GM21526 (cell line): ENCODE measurements around the gene MYO16.
"Not testable (repeated sequence)": the region's sequence is repeated elsewhere in the genome, so short reads cannot be mapped to it uniquely, and the experiment has no call there.

ENCODE experiments used
- ATAC-seq: cut with Tn5 transposase; IDR thresholded peaks from one replicate; pipeline ENCODE4 v1.9.1; 2021; ENCODE audit warnings: moderate library complexity; ENCODE audit not compliant: unreplicated experiment, low FRiP score

Gene MYO16

GRCh38 chr13:109021558-109021957, 392.1 kb downstream of the MYO16 start:
- ATAC-seq, result no peak

DNA sequence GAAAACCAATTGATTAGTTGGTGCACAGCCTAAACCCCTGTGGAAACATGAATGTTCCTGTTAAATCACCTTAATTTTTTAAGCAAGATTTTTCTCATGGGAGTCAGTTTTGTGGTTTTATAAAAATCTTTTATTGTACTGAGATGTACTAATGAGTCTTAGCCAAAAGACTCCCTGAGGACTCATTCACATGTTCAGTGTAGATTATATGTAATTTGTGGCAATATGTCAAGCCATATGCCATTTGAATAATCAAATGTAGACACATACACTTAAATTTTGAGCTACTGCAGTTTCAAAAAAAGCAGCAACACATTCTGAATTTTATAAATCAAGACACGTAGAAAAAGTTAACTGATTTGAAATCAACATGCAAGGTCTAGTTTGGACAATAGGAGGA, 395.2 kb downstream of the MYO16 start:
- no peak for ATAC-seq

GRCh38 chr13:109026266-109026665, 396.9 kb downstream of the MYO16 start:
- ATAC-seq, result no peak

DNA sequence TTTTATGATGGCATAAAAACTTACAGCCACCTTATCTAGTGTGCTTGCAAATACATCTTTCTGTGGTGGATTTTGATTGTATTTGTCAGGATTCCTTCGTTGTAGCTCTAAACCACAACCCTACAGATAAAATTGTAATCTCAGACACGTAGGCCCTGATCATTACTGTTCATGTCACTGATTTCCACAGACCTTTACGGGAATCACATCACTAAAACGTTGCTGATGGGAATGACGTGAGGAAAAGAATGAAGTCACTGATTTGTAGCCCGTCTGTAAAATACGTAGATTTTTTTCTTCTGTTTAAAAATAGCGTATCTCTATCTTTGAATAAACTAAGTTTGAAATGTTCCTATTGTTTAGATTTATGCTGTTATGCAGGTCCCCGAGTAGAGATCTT, 399.2 kb downstream of the MYO16 start:
- ATAC-seq, result no peak

- no peak for ATAC-seq
Measured at GRCh38 chr13:109033090-109033489, 403.7 kb downstream of the MYO16 start.

DNA sequence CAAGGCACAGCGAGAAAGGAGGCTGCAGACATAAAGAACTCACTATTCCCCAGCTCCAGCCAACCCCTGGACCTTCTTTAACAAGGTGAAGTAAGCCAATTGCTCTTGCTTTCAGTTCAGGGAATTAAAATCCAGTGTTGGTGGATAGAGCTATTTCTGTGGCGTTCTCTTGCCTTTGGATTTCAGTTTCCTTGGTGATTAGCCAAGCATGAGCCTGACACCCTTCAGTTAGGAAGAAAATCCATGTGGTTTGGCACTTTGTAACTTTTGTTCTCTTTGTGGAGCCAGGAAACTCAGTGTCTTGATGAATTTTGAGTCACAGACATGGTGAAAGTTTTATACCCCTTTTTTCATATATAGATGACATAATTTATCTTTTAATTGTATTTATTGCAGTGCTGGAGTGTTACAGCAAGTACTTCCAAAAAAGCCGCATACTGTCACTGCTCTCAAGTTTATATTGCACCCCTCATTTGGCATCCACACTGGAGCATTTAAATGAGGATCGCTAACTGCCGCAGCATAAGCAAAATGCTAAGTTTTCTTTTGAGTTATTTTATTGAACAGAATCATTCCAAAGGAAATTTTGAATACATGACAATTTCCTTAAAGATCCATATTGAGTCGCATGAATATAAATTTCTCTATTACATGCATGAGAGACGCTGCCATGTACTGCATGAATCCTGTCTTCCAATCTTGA, 406.8 kb downstream of the MYO16 start:
- ATAC-seq, result no peak

GRCh38 chr13:109043636-109044035, 414.2 kb downstream of the MYO16 start:
- ATAC-seq, result no peak

- no peak for ATAC-seq
Measured at GRCh38 chr13:109055850-109056249, 426.4 kb downstream of the MYO16 start.

GRCh38 chr13:109058087-109058486, 428.7 kb downstream of the MYO16 start:
- no peak for ATAC-seq

GRCh38 chr13:109072505-109072904, 443.1 kb downstream of the MYO16 start:
- ATAC-seq, result no peak

GRCh38 chr13:109074436-109074835, 445.0 kb downstream of the MYO16 start:
- ATAC-seq, result no peak

DNA sequence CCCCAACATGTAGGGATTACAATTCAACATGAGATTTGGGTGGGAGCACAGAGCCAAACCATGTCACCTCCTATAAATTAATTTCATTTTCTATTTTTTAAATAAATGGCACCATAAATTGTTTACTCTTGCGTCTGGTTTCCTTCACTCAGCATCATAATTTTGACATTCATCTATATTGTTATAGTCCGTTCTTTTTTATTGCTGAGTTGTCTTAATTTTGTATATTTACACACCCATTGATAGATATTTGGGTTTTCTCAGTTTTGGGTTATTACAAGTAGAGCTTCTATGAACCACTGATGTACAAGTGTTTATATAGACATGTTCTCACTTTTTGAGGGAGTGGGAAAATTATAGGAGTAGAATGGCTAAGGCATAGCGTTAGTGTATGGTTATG, 445.4 kb downstream of the MYO16 start:
- ATAC-seq, result no peak

- ATAC-seq, result no peak
Measured at GRCh38 chr13:109087916-109088623, 458.7 kb downstream of the MYO16 start.

DNA sequence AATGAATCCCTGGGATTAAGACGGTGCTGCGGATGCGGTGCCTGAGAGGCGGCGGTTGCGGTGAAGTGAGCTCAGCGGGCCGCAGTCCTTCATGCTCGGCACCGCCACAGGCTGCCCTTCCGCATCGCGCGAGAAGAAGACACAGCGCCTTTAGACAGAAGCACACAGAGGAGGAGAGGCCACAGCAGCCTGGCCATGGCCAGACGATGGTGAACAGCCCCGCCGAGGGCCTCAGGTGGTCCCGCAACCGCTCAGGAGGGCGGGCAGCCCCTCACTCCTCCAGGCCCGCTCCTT, 459.2 kb downstream of the MYO16 start:
- ATAC-seq, result no peak

GRCh38 chr13:109090796-109091195, 461.4 kb downstream of the MYO16 start:
- no peak for ATAC-seq

- no peak for ATAC-seq
Measured at GRCh38 chr13:109091249-109091648, 461.8 kb downstream of the MYO16 start.

GRCh38 chr13:109092186-109092585, 462.8 kb downstream of the MYO16 start:
- ATAC-seq, result not testable (repeated sequence)

DNA sequence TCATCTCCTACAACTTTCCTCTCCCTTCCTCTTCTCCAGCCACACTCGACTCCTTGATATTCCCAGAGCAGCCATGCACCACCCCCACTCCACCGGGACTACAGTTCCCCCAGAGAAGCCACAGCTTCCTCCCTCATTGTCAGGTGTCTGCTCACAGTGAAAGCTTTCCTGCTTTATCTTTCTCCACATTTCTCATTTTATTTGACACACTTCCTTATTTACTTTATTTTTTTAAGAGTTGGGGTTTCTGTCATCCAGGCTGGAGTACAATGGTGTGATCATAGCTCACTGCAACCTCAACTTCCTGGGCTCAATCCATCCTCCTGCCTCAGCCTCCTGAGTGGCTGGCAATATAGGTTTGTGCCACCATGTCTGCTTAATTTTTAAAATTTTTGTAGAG, 464.6 kb downstream of the MYO16 start:
- ATAC-seq, result no peak

GRCh38 chr13:109095126-109095525, 465.7 kb downstream of the MYO16 start:
- ATAC-seq, result no peak

DNA sequence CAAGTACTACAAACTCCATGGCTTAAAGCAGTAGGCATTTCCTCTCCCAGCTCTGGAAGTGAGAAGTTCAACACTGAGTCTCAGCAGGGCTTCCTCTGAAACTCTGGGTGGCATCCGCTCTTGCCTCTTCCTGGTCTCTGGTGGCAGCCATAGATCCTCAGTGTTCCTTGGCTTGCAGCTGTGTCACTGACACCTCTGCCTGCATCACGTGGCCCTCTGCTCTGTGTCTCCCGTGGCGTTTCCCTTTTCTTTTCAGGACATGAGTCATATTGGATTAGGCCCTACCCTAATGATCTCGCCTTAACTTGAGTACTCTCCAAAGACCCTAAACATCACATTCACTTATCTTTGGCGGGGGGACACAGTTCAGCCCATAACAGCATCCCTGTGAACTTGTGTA, 466.7 kb downstream of the MYO16 start:
- no peak for ATAC-seq

- ATAC-seq, result no peak
Measured at GRCh38 chr13:109100705-109101304, 471.4 kb downstream of the MYO16 start.

DNA sequence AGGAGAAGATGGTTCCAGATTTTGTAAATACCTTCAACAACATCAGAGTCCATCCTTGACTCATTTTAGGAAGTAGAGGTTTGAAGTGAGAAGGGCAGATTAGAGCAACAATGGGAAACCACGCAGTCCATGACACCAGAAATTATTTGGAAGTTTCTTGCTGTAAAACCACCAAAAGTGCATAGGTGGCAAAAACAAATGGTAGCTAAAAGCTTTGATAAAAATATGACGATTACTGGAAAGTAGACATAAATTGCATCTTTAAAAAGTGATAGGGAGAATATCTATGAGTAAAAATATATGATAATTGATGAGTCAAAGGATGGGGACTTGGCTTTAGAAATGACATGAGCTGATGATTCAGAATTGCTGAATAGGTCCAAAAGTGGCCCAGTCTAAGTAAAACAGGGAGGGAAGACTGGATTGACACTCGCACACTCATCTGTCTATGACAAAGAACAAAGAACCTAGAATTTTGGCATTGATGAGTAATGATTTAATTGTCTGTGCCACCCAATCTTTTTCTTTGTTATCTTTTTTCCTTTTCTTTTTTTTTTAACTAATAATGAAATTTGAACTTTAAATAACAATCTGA, 472.2 kb downstream of the MYO16 start:
- no peak for ATAC-seq
